ENCODE data around the gene NACA. TPM values are rescaled to one million over a fixed set of nuclear protein-coding genes. Genes with fewer than 3 reads are reported as not detected.

NACA gene
- total RNA-seq, 2 experiments from 2014 or later = 1,279 to 1,321 TPM

- H3K27ac Mint-ChIP-seq = peak overlapping the region; percentile 99
- H3K27me3 Mint-ChIP-seq (ENCODE audit: low read depth) = no peaks in the 10 kb centered on the region
- peak overlapping the region; percentile 99 for H3K4me3 Mint-ChIP-seq
- intact Hi-C loops (cut with micrococcal nuclease) = no loop called here
- H3K9me3 Mint-ChIP-seq = no peaks in the 10 kb centered on the region
- CTCF ChIA-PET = interaction anchor here (0.6 to 1.7 kb wide), 2 partner anchors 37 to 87 kb away, joined by 4 to 5 read pairs; no protein-coding TSS in a partner anchor
- H3K4me1 Mint-ChIP-seq (ENCODE audit: low read depth) = peaks cover 62% of the 10 kb centered on the region
- no peak for DNase-seq
- H3K36me3 Mint-ChIP-seq (ENCODE audit: low read depth) = peaks cover 82% of the 10 kb centered on the region
Observed at GRCh38 chr12:56723352-56723751, 1.7 kb downstream of the NACA start.

GRCh38 chr12:56722832-56723231 is 2.3 kb downstream of the NACA start:
- peak overlapping the region; percentile 99 for H3K4me3 Mint-ChIP-seq
- intact Hi-C loops (cut with micrococcal nuclease) = no loop called here
- H3K27ac Mint-ChIP-seq = peak overlapping the region; percentile 65
- no peak for DNase-seq
- no peaks in the 10 kb centered on the region for H3K9me3 Mint-ChIP-seq
- H3K4me1 Mint-ChIP-seq (ENCODE audit: low read depth) = peaks cover 62% of the 10 kb centered on the region
- no peaks in the 10 kb centered on the region for H3K27me3 Mint-ChIP-seq (ENCODE audit: low read depth)
- CTCF ChIA-PET = interaction anchor here (0.6 to 1.7 kb wide), 2 partner anchors 37 to 86 kb away, joined by 4 to 5 read pairs; no protein-coding TSS in a partner anchor
- peaks cover 81% of the 10 kb centered on the region for H3K36me3 Mint-ChIP-seq (ENCODE audit: low read depth)

GRCh38 chr12:56721721-56722120 is 3.4 kb downstream of the NACA start:
- peaks cover 66% of the 10 kb centered on the region for H3K4me1 Mint-ChIP-seq (ENCODE audit: low read depth)
- peaks cover 79% of the 10 kb centered on the region for H3K36me3 Mint-ChIP-seq (ENCODE audit: low read depth)
- H3K9me3 Mint-ChIP-seq = no peaks in the 10 kb centered on the region
- H3K27me3 Mint-ChIP-seq (ENCODE audit: low read depth) = no peaks in the 10 kb centered on the region
- H3K27ac Mint-ChIP-seq = peak overlapping the region; percentile 65
- CTCF ChIA-PET = interaction anchor here (0.6 kb wide), 2 partner anchors 82 to 231 kb away, joined by 3 read pairs; no protein-coding TSS in a partner anchor
- H3K4me3 Mint-ChIP-seq = peak overlapping the region; percentile 99
- no peak for DNase-seq
- intact Hi-C loops (cut with micrococcal nuclease) = no loop called here

- H3K36me3 Mint-ChIP-seq (ENCODE audit: low read depth) = peaks cover 80% of the 10 kb centered on the region
- H3K4me1 Mint-ChIP-seq (ENCODE audit: low read depth) = peaks cover 69% of the 10 kb centered on the region
- peak overlapping the region; percentile 99 for H3K4me3 Mint-ChIP-seq
- no peaks in the 10 kb centered on the region for H3K27me3 Mint-ChIP-seq (ENCODE audit: low read depth)
- no peak for DNase-seq
- H3K27ac Mint-ChIP-seq = peak overlapping the region; percentile 65
- intact Hi-C loops (cut with micrococcal nuclease) = no loop called here
- CTCF ChIA-PET = interaction anchor here (1.0 kb wide), 1 partner anchor 23 kb away, joined by 3 read pairs; no protein-coding TSS in a partner anchor
- H3K9me3 Mint-ChIP-seq = no peaks in the 10 kb centered on the region
Observed at GRCh38 chr12:56721216-56721615, 3.9 kb downstream of the NACA start.

- Mint-ChIP-seq H3K36me3 (ENCODE audit: low read depth) (peaks cover 82% of the 10 kb centered on the region), H3K4me3 (peak overlapping the region; percentile 99), H3K9me3 (no peaks in the 10 kb centered on the region), H3K4me1 (ENCODE audit: low read depth) (peaks cover 71% of the 10 kb centered on the region), H3K27me3 (ENCODE audit: low read depth) (no peaks in the 10 kb centered on the region), H3K27ac (peak overlapping the region; percentile 65)
- CTCF ChIA-PET = interaction anchor here (1.0 kb wide), 1 partner anchor 22 kb away, joined by 3 read pairs; no protein-coding TSS in a partner anchor
- intact Hi-C loops (cut with micrococcal nuclease) = no loop called here
- no peak for DNase-seq
Observed at GRCh38 chr12:56720731-56721151, 4.4 kb downstream of the NACA start.

GRCh38 chr12:56719056-56719455 is 6.0 kb downstream of the NACA start:
- Mint-ChIP-seq H3K27me3 (ENCODE audit: low read depth) (no peaks in the 10 kb centered on the region), H3K4me1 (ENCODE audit: low read depth) (peaks cover 73% of the 10 kb centered on the region), H3K4me3 (peak overlapping the region; percentile 11), H3K27ac (peak overlapping the region; percentile 65), H3K9me3 (no peaks in the 10 kb centered on the region), H3K36me3 (ENCODE audit: low read depth) (peaks cover 82% of the 10 kb centered on the region)
- no peak for DNase-seq
- CTCF ChIA-PET = interaction anchor here (0.7 to 1.4 kb wide), 5 partner anchors 33 to 282 kb away, joined by 3 to 4 read pairs (median 3); no protein-coding TSS in a partner anchor
- intact Hi-C loops (cut with micrococcal nuclease) = no loop called here

GRCh38 chr12:56718636-56719035 is 6.5 kb downstream of the NACA start:
- Mint-ChIP-seq H3K4me1 (ENCODE audit: low read depth) (peaks cover 70% of the 10 kb centered on the region), H3K9me3 (no peaks in the 10 kb centered on the region), H3K36me3 (ENCODE audit: low read depth) (peaks cover 81% of the 10 kb centered on the region), H3K27ac (peak overlapping the region; percentile 65), H3K27me3 (ENCODE audit: low read depth) (no peaks in the 10 kb centered on the region), H3K4me3 (no peak overlapping the region)
- CTCF ChIA-PET = interaction anchor here (1.0 to 1.4 kb wide), 4 partner anchors 45 to 283 kb away, joined by 3 to 4 read pairs (median 3); no protein-coding TSS in a partner anchor
- no peak for DNase-seq
- intact Hi-C loops (cut with micrococcal nuclease) = no loop called here

GRCh38 chr12:56718149-56718548 is 7.0 kb downstream of the NACA start:
- H3K36me3 Mint-ChIP-seq (ENCODE audit: low read depth) = peaks cover 81% of the 10 kb centered on the region
- intact Hi-C loops (cut with micrococcal nuclease) = no loop called here
- DNase-seq = no peak
- H3K9me3 Mint-ChIP-seq = no peaks in the 10 kb centered on the region
- CTCF ChIA-PET = interaction anchor here (1.1 to 1.4 kb wide), 3 partner anchors 45 to 283 kb away, joined by 3 to 4 read pairs (median 3); no protein-coding TSS in a partner anchor
- no peak overlapping the region for H3K27ac Mint-ChIP-seq
- H3K27me3 Mint-ChIP-seq (ENCODE audit: low read depth) = no peaks in the 10 kb centered on the region
- no peak overlapping the region for H3K4me3 Mint-ChIP-seq
- H3K4me1 Mint-ChIP-seq (ENCODE audit: low read depth) = peaks cover 67% of the 10 kb centered on the region

GRCh38 chr12:56716933-56717880 is 7.9 kb downstream of the NACA start:
- no peak overlapping the region for H3K4me3 Mint-ChIP-seq
- DNase-seq = no peak
- no peaks in the 10 kb centered on the region for H3K9me3 Mint-ChIP-seq
- intact Hi-C loops (cut with micrococcal nuclease) = no loop called here
- H3K4me1 Mint-ChIP-seq (ENCODE audit: low read depth) = peaks cover 59% of the 10 kb centered on the region
- H3K27me3 Mint-ChIP-seq (ENCODE audit: low read depth) = no peaks in the 10 kb centered on the region
- CTCF ChIA-PET = interaction anchor here (0.6 to 1.1 kb wide), 4 partner anchors 9 to 97 kb away, joined by 3 to 4 read pairs (median 3); no protein-coding TSS in a partner anchor
- H3K27ac Mint-ChIP-seq = peak overlapping the region; percentile 65
- H3K36me3 Mint-ChIP-seq (ENCODE audit: low read depth) = peaks cover 82% of the 10 kb centered on the region

- Mint-ChIP-seq H3K9me3 (no peaks in the 10 kb centered on the region), H3K4me3 (no peak overlapping the region), H3K36me3 (ENCODE audit: low read depth) (peaks cover 79% of the 10 kb centered on the region), H3K4me1 (ENCODE audit: low read depth) (peaks cover 51% of the 10 kb centered on the region), H3K27me3 (ENCODE audit: low read depth) (no peaks in the 10 kb centered on the region), H3K27ac (peak overlapping the region; percentile 38)
- CTCF ChIA-PET = interaction anchor here (0.6 to 1.1 kb wide), 2 partner anchors 80 to 395 kb away, joined by 3 to 4 read pairs; partner anchors contain the start of gene STAT6
- intact Hi-C loops (cut with micrococcal nuclease) = no loop called here
- no peak for DNase-seq
Observed at GRCh38 chr12:56716458-56716857, 8.6 kb downstream of the NACA start.

- H3K36me3 Mint-ChIP-seq (ENCODE audit: low read depth) = peaks cover 74% of the 10 kb centered on the region
- peaks cover 45% of the 10 kb centered on the region for H3K4me1 Mint-ChIP-seq (ENCODE audit: low read depth)
- H3K27ac Mint-ChIP-seq = peak overlapping the region; percentile 38
- DNase-seq = no peak
- H3K27me3 Mint-ChIP-seq (ENCODE audit: low read depth) = no peaks in the 10 kb centered on the region
- no peaks in the 10 kb centered on the region for H3K9me3 Mint-ChIP-seq
- CTCF ChIA-PET = no interaction called here
- intact Hi-C loops (cut with micrococcal nuclease) = no loop called here
- H3K4me3 Mint-ChIP-seq = no peak overlapping the region
Observed at GRCh38 chr12:56715798-56716197, 9.3 kb downstream of the NACA start.

GRCh38 chr12:56714431-56714929 is 10.6 kb downstream of the NACA start:
- Mint-ChIP-seq H3K4me1 (ENCODE audit: low read depth) (peaks cover 32% of the 10 kb centered on the region), H3K27me3 (ENCODE audit: low read depth) (no peaks in the 10 kb centered on the region), H3K9me3 (no peaks in the 10 kb centered on the region), H3K27ac (peak overlapping the region; percentile 44), H3K4me3 (no peak overlapping the region), H3K36me3 (ENCODE audit: low read depth) (peaks cover 61% of the 10 kb centered on the region)
- CTCF ChIA-PET = interaction anchor here (1.0 kb wide), 1 partner anchor 122 kb away, joined by 3 read pairs; no protein-coding TSS in a partner anchor
- DNase-seq = no peak
- intact Hi-C loops (cut with micrococcal nuclease) = no loop called here

All from activated naive CD4-positive, alpha-beta T cell treated with anti-CD3 and anti-CD28 coated beads for 36 hours (primary cell).